Activated CD4-positive, alpha-beta memory T cell treated with anti-CD3 and anti-CD28 coated beads, Interleukin-2, amount 10 ng/mL, durations not matched to agents 7 days and 5 days (primary cell): ENCODE data around the gene HSD17B4. TPM values are rescaled to one million over a fixed set of nuclear protein-coding genes. Genes with fewer than 3 reads are reported as not detected.
A peak's percentile ranks its signal among the peaks of the same experiment; 100 is the strongest.
"Not testable (repeated sequence)": the region's sequence is repeated elsewhere in the genome, so short reads cannot be mapped to it uniquely, and the experiment has no call there.

ENCODE experiments used
- CTCF ChIA-PET: fragments of 350-600 bp; sonication (Branson Sonifier 250); formaldehyde crosslinking; loops from one replicate; lab custom pipeline; 2021; ENCODE audit warnings: antibody characterized with exemption, inconsistent platforms; lab: Charles Lee
- POLR2A ChIA-PET: fragments of 350-600 bp; sonication (Branson Sonifier 250); formaldehyde crosslinking; loops from one replicate; lab custom pipeline; 2021; ENCODE audit warnings: antibody characterized with exemption; lab: Charles Lee
- DNase-seq: peaks from one replicate; pipeline ENCODE4 v3.0.0-alpha.2; 2020
- H3K27ac Mint-ChIP-seq: one replicate; pipeline ENCODE4 v1.8.0; 2021; ENCODE audit warnings: mild to moderate bottlenecking, mixed read lengths
- H3K27me3 Mint-ChIP-seq: one replicate; pipeline ENCODE4 v1.8.0; 2021; ENCODE audit warnings: mixed read lengths
- H3K36me3 Mint-ChIP-seq: one replicate; pipeline ENCODE4 v1.8.0; 2021; ENCODE audit warnings: low read depth, mixed read lengths
- H3K4me1 Mint-ChIP-seq: one replicate; pipeline ENCODE4 v1.8.0; 2021; ENCODE audit warnings: mixed read lengths
- H3K4me3 Mint-ChIP-seq: one replicate; pipeline ENCODE4 v1.8.0; 2021; ENCODE audit warnings: mild to moderate bottlenecking, mixed read lengths
- H3K9me3 Mint-ChIP-seq: one replicate; pipeline ENCODE4 v1.8.0; 2021; ENCODE audit warnings: mixed read lengths
- total RNA-seq, 2 experiments: library from RNA; stranded (reverse); gene quantifications; one replicate each; pipeline ENCODE4 v1.2.3, GENCODE V29; 2021

Gene HSD17B4
- total RNA-seq, 2 experiments from 2014 or later = 57.2 to 59.1 TPM

GRCh38 chr5:119439140-119439631 lies 13.1 kb upstream of the HSD17B4 start:
- H3K36me3 Mint-ChIP-seq = no peaks in the 10 kb centered on the region
- ChIA-PET POLR2A (no interaction called here), CTCF (interaction anchor here (2.4 kb wide), 1 partner anchor 451 kb away, joined by 6 read pairs; the partner anchor contains the start of gene DTWD2)
- H3K4me1 Mint-ChIP-seq = peaks cover 17% of the 10 kb centered on the region
- H3K9me3 Mint-ChIP-seq = peaks cover 2% of the 10 kb centered on the region
- DNase-seq = no peak
- peaks cover 39% of the 10 kb centered on the region for H3K27me3 Mint-ChIP-seq
- H3K4me3 Mint-ChIP-seq = peak overlapping the region; percentile 48
- no peak overlapping the region for H3K27ac Mint-ChIP-seq

DNA sequence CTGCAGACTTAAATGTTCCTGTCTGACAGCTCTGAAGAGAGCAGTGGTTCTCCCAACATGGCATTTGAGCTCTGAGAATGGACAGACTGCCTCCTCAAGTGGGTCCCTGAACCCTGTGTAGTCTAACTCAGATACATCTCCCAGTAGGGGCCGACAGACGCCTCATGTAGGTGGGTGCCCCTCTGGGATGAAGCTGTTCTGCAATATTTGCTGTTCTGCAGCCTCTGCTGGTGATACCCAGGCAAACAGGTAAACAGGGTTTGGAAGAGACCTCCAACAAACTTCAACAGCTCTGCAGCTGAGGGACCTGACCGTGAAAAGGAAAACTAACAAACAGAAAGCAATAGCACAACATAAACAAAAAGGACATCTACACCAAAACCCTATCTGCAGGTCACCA lies 12.7 kb upstream of the HSD17B4 start:
- peaks cover 41% of the 10 kb centered on the region for H3K27me3 Mint-ChIP-seq
- peaks cover 14% of the 10 kb centered on the region for H3K4me1 Mint-ChIP-seq
- H3K4me3 Mint-ChIP-seq, POLR2A ChIA-PET, H3K36me3 Mint-ChIP-seq, H3K9me3 Mint-ChIP-seq, H3K27ac Mint-ChIP-seq, DNase-seq: not testable (repeated sequence)
- CTCF ChIA-PET = interaction anchor here (2.4 kb wide), 1 partner anchor 452 kb away, joined by 6 read pairs; the partner anchor contains the start of gene DTWD2

DNA sequence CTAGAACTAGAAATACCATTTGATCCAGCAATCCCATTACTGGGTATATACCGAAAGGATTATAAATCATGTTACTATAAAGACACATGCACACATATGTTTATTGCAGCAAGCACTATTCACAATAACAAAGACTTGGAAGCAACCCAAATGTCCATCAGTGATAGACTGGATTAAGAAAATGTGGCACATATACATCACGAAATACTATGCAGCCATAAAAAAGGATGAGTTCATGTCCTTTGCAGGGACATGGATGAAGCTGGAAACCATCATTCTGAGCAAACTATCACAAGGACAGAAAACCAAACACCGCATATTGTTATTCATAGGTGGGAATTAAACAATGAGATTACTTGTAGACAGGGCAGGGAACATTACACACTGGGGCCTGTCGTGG lies 7.7 kb upstream of the HSD17B4 start:
- H3K4me1 Mint-ChIP-seq, H3K36me3 Mint-ChIP-seq, POLR2A ChIA-PET, H3K9me3 Mint-ChIP-seq, DNase-seq, H3K27ac Mint-ChIP-seq, H3K4me3 Mint-ChIP-seq, CTCF ChIA-PET: not testable (repeated sequence)
- peaks cover 32% of the 10 kb centered on the region for H3K27me3 Mint-ChIP-seq

- H3K9me3 Mint-ChIP-seq = peaks cover 6% of the 10 kb centered on the region
Measured at GRCh38 chr5:119445544-119445943, 6.8 kb upstream of the HSD17B4 start.

DNA sequence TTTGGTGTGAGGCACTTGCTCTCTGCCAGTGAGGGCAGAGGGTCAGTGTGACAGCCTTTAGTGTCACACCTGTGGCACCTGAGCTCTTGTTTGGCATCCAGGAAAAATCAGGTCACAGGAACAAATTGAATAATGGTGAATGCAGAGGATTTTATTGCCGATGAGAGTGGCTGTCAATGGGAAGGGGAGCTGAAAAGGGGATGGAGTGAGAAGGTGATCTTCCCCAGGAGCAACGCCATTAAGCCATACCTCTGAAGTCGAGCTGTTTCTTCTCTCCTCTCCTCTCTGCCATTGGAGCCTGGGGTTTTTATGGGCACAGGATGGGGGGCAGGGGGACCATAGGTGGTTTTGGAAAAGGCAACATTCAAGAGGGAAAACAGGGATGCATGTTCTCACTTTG lies 2.4 kb upstream of the HSD17B4 start:
- Mint-ChIP-seq H3K9me3 (peaks cover 4% of the 10 kb centered on the region), H3K4me1 (peaks cover 20% of the 10 kb centered on the region), H3K36me3 (no peaks in the 10 kb centered on the region), H3K27ac (no peak overlapping the region), H3K27me3 (peaks cover 18% of the 10 kb centered on the region), H3K4me3 (no peak overlapping the region)
- ChIA-PET POLR2A (no interaction called here), CTCF (interaction anchor here (0.9 kb wide), 1 partner anchor 20 kb away, joined by 3 read pairs; no protein-coding TSS in a partner anchor)
- DNase-seq = no peak

More at GRCh38 chr5:119445544-119445943, 6.8 kb upstream of the HSD17B4 start:
- Mint-ChIP-seq H3K36me3 (no peaks in the 10 kb centered on the region), H3K27ac (no peak overlapping the region), H3K4me3 (no peak overlapping the region), H3K27me3 (peaks cover 35% of the 10 kb centered on the region), H3K4me1 (no peaks in the 10 kb centered on the region)
- ChIA-PET POLR2A (no interaction called here), CTCF (no interaction called here)
- no peak for DNase-seq

GRCh38 chr5:119450627-119451026 lies 1.7 kb upstream of the HSD17B4 start:
- Mint-ChIP-seq H3K27me3 (peaks cover 16% of the 10 kb centered on the region), H3K4me1 (peaks cover 20% of the 10 kb centered on the region)
- H3K36me3 Mint-ChIP-seq, DNase-seq, POLR2A ChIA-PET, H3K4me3 Mint-ChIP-seq, H3K9me3 Mint-ChIP-seq, H3K27ac Mint-ChIP-seq: not testable (repeated sequence)
- CTCF ChIA-PET = interaction anchor here (1.2 kb wide), 1 partner anchor 463 kb away, joined by 4 read pairs; the partner anchor contains the start of gene DTWD2

GRCh38 chr5:119451561-119451960 lies 736 bp upstream of the HSD17B4 start:
- Mint-ChIP-seq H3K4me3 (peak overlapping the region; percentile 87), H3K36me3 (no peaks in the 10 kb centered on the region), H3K27me3 (peaks cover 16% of the 10 kb centered on the region), H3K9me3 (peaks cover 4% of the 10 kb centered on the region), H3K4me1 (peaks cover 20% of the 10 kb centered on the region), H3K27ac (no peak overlapping the region)
- DNase-seq = no peak
- POLR2A ChIA-PET = interaction anchor here (1.0 to 1.3 kb wide), 2 partner anchors 9 to 380 kb away, joined by 3 read pairs; no protein-coding TSS in a partner anchor
- CTCF ChIA-PET = interaction anchor here (1.2 kb wide), 1 partner anchor 463 kb away, joined by 4 read pairs; the partner anchor contains the start of gene DTWD2

- CTCF ChIA-PET = interaction anchor here (0.6 to 2.4 kb wide), 3 partner anchors 42 to 464 kb away, joined by 3 to 11 read pairs (median 4); partner anchors contain the start of gene DTWD2
Measured at GRCh38 chr5:119452060-119452372, 281 bp upstream of the HSD17B4 start.

GRCh38 chr5:119453040-119453373 lies 710 bp downstream of the HSD17B4 start:
- Mint-ChIP-seq H3K4me3 (peak overlapping the region; percentile 87), H3K36me3 (no peaks in the 10 kb centered on the region), H3K4me1 (peaks cover 20% of the 10 kb centered on the region), H3K9me3 (peaks cover 4% of the 10 kb centered on the region), H3K27me3 (peaks cover 11% of the 10 kb centered on the region), H3K27ac (peak overlapping the region; percentile 44)
- ChIA-PET CTCF (interaction anchor here (2.4 kb wide), 1 partner anchor 465 kb away, joined by 11 read pairs; the partner anchor contains the start of gene DTWD2), POLR2A (interaction anchor here (1.3 to 1.5 kb wide), 2 partner anchors 381 to 382 kb away, joined by 3 read pairs; partner anchors contain the start of gene DMXL1)
- no peak for DNase-seq

More at GRCh38 chr5:119452060-119452372, 281 bp upstream of the HSD17B4 start:
- peaks cover 20% of the 10 kb centered on the region for H3K4me1 Mint-ChIP-seq
- H3K4me3 Mint-ChIP-seq = peak overlapping the region; percentile 87
- H3K9me3 Mint-ChIP-seq = peaks cover 4% of the 10 kb centered on the region
- no peak for DNase-seq
- no peaks in the 10 kb centered on the region for H3K36me3 Mint-ChIP-seq
- H3K27ac Mint-ChIP-seq = no peak overlapping the region
- peaks cover 14% of the 10 kb centered on the region for H3K27me3 Mint-ChIP-seq
- POLR2A ChIA-PET = interaction anchor here (1.0 to 1.5 kb wide), 3 partner anchors 9 to 381 kb away, joined by 3 read pairs; partner anchors contain the start of gene DMXL1

- H3K27me3 Mint-ChIP-seq = peaks cover 10% of the 10 kb centered on the region
- H3K4me1 Mint-ChIP-seq = peaks cover 23% of the 10 kb centered on the region
- ChIA-PET CTCF (interaction anchor here (2.4 kb wide), 1 partner anchor 466 kb away, joined by 11 read pairs; the partner anchor contains the start of gene DTWD2), POLR2A (no interaction called here)
- no peak for DNase-seq
- peaks cover 2% of the 10 kb centered on the region for H3K36me3 Mint-ChIP-seq
- peaks cover 4% of the 10 kb centered on the region for H3K9me3 Mint-ChIP-seq
- H3K4me3 Mint-ChIP-seq = no peak overlapping the region
- no peak overlapping the region for H3K27ac Mint-ChIP-seq
Measured at GRCh38 chr5:119454171-119454570, 1.9 kb downstream of the HSD17B4 start.

DNA sequence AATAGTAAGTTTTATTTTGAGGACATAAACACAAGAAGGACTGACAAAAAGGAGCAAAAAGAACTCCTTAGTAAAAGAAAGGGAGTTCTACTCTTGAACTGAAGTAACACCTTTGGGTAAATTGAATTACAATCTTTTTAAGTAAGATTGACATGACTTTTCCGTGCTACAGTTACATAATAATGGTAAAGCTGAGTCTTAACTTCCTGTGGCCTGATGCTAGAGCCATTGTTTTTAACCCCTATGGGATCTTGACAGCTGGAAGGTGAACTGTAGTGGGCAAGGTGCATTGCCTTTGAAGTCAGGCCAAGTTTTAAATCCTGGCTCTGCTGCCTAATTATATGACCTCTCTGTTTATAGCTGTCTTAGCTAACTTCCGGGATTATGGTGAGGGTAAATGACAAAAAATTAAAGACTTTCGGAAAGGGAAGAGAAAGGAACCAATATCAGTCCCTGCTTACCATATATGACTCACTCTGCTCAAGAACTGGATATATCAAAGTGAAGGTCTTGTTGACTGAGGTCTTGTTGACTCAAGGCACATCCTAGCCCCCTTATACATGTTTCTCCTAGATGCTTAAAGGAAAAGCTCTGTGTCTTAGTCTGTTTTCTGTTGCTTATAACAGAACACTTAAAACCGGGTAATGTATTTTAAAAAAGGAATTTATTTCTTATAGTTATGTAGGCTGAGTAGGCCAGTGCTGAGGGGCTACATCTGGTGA lies 6.8 kb downstream of the HSD17B4 start:
- Mint-ChIP-seq H3K9me3 (no peaks in the 10 kb centered on the region), H3K27me3 (no peaks in the 10 kb centered on the region), H3K4me3 (no peak overlapping the region), H3K27ac (no peak overlapping the region), H3K36me3 (peaks cover 5% of the 10 kb centered on the region), H3K4me1 (peaks cover 3% of the 10 kb centered on the region)
- no peak for DNase-seq
- ChIA-PET POLR2A (interaction anchor here (0.6 kb wide), 1 partner anchor 9 kb away, joined by 3 read pairs; no protein-coding TSS in a partner anchor), CTCF (no interaction called here)

DNA sequence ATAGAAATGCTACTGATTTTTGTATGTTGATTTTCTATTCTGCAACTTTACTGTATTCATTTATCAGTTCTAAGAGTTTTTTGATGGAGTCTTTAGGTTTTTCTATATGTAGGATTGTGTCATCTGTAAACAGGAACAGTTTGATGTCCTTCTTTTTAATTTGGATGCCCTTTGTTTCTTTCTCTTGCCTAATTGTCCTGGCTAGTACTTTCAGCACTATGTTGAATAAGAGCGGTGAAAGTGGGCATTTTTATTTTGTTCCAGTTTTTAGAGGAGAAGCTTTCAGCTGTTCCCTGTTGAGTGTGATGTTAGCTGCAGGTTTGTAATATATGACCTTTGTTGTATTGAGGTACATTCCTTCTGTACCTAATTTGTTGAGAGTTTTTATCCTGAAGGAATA lies 13.3 kb downstream of the HSD17B4 start:
- ChIA-PET CTCF (no interaction called here), POLR2A (no interaction called here)
- Mint-ChIP-seq H3K4me1 (peaks cover 2% of the 10 kb centered on the region), H3K4me3 (no peak overlapping the region), H3K27me3 (no peaks in the 10 kb centered on the region), H3K9me3 (peaks cover 25% of the 10 kb centered on the region), H3K36me3 (peaks cover 45% of the 10 kb centered on the region), H3K27ac (no peak overlapping the region)
- DNase-seq = no peak

- H3K9me3 Mint-ChIP-seq = peaks cover 25% of the 10 kb centered on the region
- no peak for DNase-seq
- peaks cover 45% of the 10 kb centered on the region for H3K36me3 Mint-ChIP-seq
- H3K27me3 Mint-ChIP-seq = no peaks in the 10 kb centered on the region
- ChIA-PET POLR2A (interaction anchor here (0.7 kb wide), 1 partner anchor 9 kb away, joined by 3 read pairs; no protein-coding TSS in a partner anchor), CTCF (interaction anchor here (0.7 kb wide), 1 partner anchor 421 kb away, joined by 3 read pairs; no protein-coding TSS in a partner anchor)
- H3K27ac Mint-ChIP-seq = no peak overlapping the region
- H3K4me3 Mint-ChIP-seq = no peak overlapping the region
- H3K4me1 Mint-ChIP-seq = peaks cover 2% of the 10 kb centered on the region
Measured at GRCh38 chr5:119468286-119468685, 16.0 kb downstream of the HSD17B4 start.
